B cell (primary cell): ENCODE results near the gene IFT27.

ENCODE experiments used
- EZH2 ChIP-seq: IDR thresholded peaks from 2 replicates; pipeline ENCODE4 v1.6.1; 2012; ENCODE audit warnings: borderline replicate concordance, low read depth, mild to moderate bottlenecking, moderate library complexity, low read length; ENCODE audit not compliant: insufficient read depth, poor library complexity, severe bottlenecking
- TF ChIP-seq, protein P1 (sequence below): fragments of 200-600 bp; IDR thresholded peaks from one replicate; pipeline ENCODE4 v1.8.0; 2022; ENCODE audit warnings: antibody characterized with exemption, mild to moderate bottlenecking

DNA sequence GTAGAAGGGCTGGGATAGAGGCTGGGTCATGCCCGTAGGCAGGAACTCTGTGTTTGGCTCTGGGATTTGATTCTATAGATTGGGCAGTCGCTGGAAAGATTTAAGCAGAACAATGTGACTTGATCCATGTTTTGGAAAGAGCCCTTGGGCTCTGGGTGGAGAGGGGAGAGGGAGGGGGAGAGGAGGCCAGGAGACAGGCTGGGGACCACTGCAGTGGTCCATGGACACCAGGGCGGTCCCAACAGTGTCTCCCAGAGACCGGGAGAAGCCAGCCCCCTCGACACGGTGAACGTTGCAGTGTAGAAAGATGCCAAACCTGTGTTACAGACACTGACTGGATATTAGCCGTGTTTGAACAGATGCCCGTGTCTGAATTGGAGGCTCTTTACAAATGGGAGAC is 21.5 kb upstream of the IFT27 start:
- no peak for TF ChIP-seq EZH2
- TF ChIP-seq, protein P1, sequence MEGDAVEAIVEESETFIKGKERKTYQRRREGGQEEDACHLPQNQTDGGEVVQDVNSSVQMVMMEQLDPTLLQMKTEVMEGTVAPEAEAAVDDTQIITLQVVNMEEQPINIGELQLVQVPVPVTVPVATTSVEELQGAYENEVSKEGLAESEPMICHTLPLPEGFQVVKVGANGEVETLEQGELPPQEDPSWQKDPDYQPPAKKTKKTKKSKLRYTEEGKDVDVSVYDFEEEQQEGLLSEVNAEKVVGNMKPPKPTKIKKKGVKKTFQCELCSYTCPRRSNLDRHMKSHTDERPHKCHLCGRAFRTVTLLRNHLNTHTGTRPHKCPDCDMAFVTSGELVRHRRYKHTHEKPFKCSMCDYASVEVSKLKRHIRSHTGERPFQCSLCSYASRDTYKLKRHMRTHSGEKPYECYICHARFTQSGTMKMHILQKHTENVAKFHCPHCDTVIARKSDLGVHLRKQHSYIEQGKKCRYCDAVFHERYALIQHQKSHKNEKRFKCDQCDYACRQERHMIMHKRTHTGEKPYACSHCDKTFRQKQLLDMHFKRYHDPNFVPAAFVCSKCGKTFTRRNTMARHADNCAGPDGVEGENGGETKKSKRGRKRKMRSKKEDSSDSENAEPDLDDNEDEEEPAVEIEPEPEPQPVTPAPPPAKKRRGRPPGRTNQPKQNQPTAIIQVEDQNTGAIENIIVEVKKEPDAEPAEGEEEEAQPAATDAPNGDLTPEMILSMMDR = no peak
